HepG2 (cell line): ENCODE data around the gene ARHGEF38. TPM values are rescaled to one million over a fixed set of nuclear protein-coding genes. Genes with fewer than 3 reads are reported as not detected.

ENCODE experiments used
- ATAC-seq: fragments of 200-7000 bp; cut with Tn5 transposase; 3 replicates; pipeline ENCODE4 v1.9.1; 2020; ENCODE audit warnings: mild to moderate bottlenecking, moderate library complexity
- BruUV-seq: library from RNA; stranded (reverse); fragments of 400-500 nt; replicated peaks from 2 replicates; lab custom pipeline; 2021; lab: Mats Ljungman, UMichigan
- CTCF ChIA-PET: fragments of 300-600 bp; formaldehyde crosslinking; extraction: SDS; loops from one replicate; lab custom pipeline; 2021; ENCODE audit warnings: low total read pairs, inconsistent platforms, low intra/inter-chr PET ratio; lab: Yijun Ruan, JAX
- POLR2A ChIA-PET: fragments of 350-600 bp; sonication (Branson Sonifier 250); formaldehyde crosslinking; loops from one replicate; lab custom pipeline; 2020; ENCODE audit warnings: antibody characterized with exemption, inconsistent platforms; lab: Yijun Ruan, JAX
- DNase-seq: peaks from one replicate; pipeline ENCODE4 v3.0.0-alpha.2; 2015; ENCODE audit warnings: low spot score
- FAIRE-seq: peaks from 3 replicates; lab custom pipeline; 2011; peaks lifted over from hg19 to GRCh38; lab: Jason Lieb, UNC
- H2AFZ ChIP-seq: one replicate; pipeline ENCODE4 v1.6.1; 2011; ENCODE audit warnings: low read length, inconsistent platforms
- H3K27ac ChIP-seq: fragments of 300-600 bp; 3 replicates; pipeline ENCODE4 v1.8.0; 2011; ENCODE audit warnings: mixed run types, mild to moderate bottlenecking, mixed read lengths, low read length, inconsistent platforms; ENCODE audit not compliant: insufficient read depth; ENCODE audit errors: extremely low read length
- H3K27me3 ChIP-seq, 2 experiments: fragments of 200-600 bp in 1 of 2; 2 replicates in 1 of 2; 3 replicates in 1 of 2; pipeline versions ENCODE4 v1.6.0 to v1.8.0; 2011; ENCODE audit warnings: low read length in 2 of 2, mild to moderate bottlenecking in 2 of 2, moderate library complexity in 2 of 2, inconsistent platforms in 1 of 2; ENCODE audit not compliant: insufficient read depth in 2 of 2, control insufficient read depth in 1 of 2
- H3K36me3 ChIP-seq, 2 experiments: fragments of 200-600 bp in 1 of 2; replicated peaks in 1 of 2; 2 replicates in 1 of 2; 3 replicates in 1 of 2; pipeline versions ENCODE4 v1.5.1 to v1.8.0; 2011; ENCODE audit warnings: low read length in 2 of 2, inconsistent platforms in 1 of 2; ENCODE audit not compliant: insufficient read depth in 2 of 2, control insufficient read depth in 1 of 2
- H3K4me1 ChIP-seq: 2 replicates; pipeline ENCODE4 v1.5.1; 2012; ENCODE audit warnings: low read length, inconsistent platforms; ENCODE audit not compliant: insufficient read depth
- H3K4me2 ChIP-seq: 2 replicates; pipeline ENCODE4 v1.6.0; 2011; ENCODE audit warnings: low read depth, low read length, inconsistent platforms
- H3K4me3 ChIP-seq, 3 experiments: fragments of 200-600 bp in 1 of 3; sonication (generic), shearing (Covaris generic) in 1 of 3; replicated peaks in 1 of 3; 2 replicates each; pipeline ENCODE4 v1.5.1; 2011 to 2016; ENCODE audit warnings: low read length in 3 of 3, inconsistent platforms in 2 of 3, low read depth in 2 of 3, mild to moderate bottlenecking in 2 of 3, control low read depth in 1 of 3, mixed read lengths in 1 of 3; ENCODE audit not compliant: insufficient read depth in 1 of 3
- H3K79me2 ChIP-seq: one replicate; pipeline ENCODE4 v1.6.1; 2011; ENCODE audit warnings: low read length, inconsistent platforms; ENCODE audit not compliant: insufficient read depth
- H3K9ac ChIP-seq: 2 replicates; pipeline ENCODE4 v1.6.0; 2011; ENCODE audit warnings: mild to moderate bottlenecking, low read depth, low read length, inconsistent platforms; ENCODE audit not compliant: insufficient read depth
- H3K9me3 ChIP-seq: 2 replicates; pipeline ENCODE4 v1.5.1; 2012; ENCODE audit warnings: mild to moderate bottlenecking, low read length
- H4K20me1 ChIP-seq: 2 replicates; pipeline ENCODE4 v1.6.0; 2011; ENCODE audit warnings: inconsistent platforms, mild to moderate bottlenecking, low read length, moderate library complexity; ENCODE audit not compliant: insufficient read depth
- CC2D1A ChIP-seq: sonication (generic); formaldehyde crosslinking; IDR thresholded peaks from 2 replicates; pipeline ENCODE4 v1.8.1; 2023; ENCODE audit warnings: mild to moderate bottlenecking, missing genetic modification reagents
- GATAD2A ChIP-seq: IDR thresholded peaks from 2 replicates; pipeline ENCODE4 v1.6.1; 2016
- KDM5B ChIP-seq: sonication (generic); formaldehyde crosslinking; IDR thresholded peaks from 2 replicates; pipeline ENCODE4 v1.4.0; 2020; ENCODE audit warnings: missing genetic modification reagents, mild to moderate bottlenecking, borderline replicate concordance
- LCORL ChIP-seq, 2 experiments: fragments of 450-650 bp in 1 of 2; sonication (generic) in 1 of 2; formaldehyde crosslinking in 1 of 2; IDR thresholded peaks; 2 replicates each; pipeline versions ENCODE4 v1.5.0 to v1.6.1; 2017 to 2020; ENCODE audit warnings: antibody characterized with exemption in 1 of 2, missing genetic modification reagents in 1 of 2
- MED1 ChIP-seq: sonication (generic); formaldehyde crosslinking; IDR thresholded peaks from 2 replicates; pipeline ENCODE4 v1.4.0; 2020; ENCODE audit warnings: missing genetic modification reagents
- NFE2 ChIP-seq: sonication (generic); formaldehyde crosslinking; IDR thresholded peaks from 2 replicates; pipeline ENCODE4 v1.4.0; 2020; ENCODE audit warnings: missing genetic modification reagents
- NR2F6 ChIP-seq, 2 experiments: IDR thresholded peaks; 2 replicates each; pipeline ENCODE4 v1.6.1; 2016; ENCODE audit warnings: antibody characterized with exemption in 1 of 2, mild to moderate bottlenecking in 1 of 2
- SNAPC4 ChIP-seq: sonication (generic); formaldehyde crosslinking; IDR thresholded peaks from 2 replicates; pipeline ENCODE4 v1.4.0; 2020; ENCODE audit warnings: mild to moderate bottlenecking, missing genetic modification reagents
- UBTF ChIP-seq: sonication (generic); formaldehyde crosslinking; IDR thresholded peaks from 2 replicates; pipeline ENCODE4 v1.4.0; 2020; ENCODE audit warnings: mild to moderate bottlenecking, missing genetic modification reagents
- ZBTB3 ChIP-seq: sonication (generic); formaldehyde crosslinking; IDR thresholded peaks from 2 replicates; pipeline ENCODE4 v1.4.0; 2020; ENCODE audit warnings: low read depth, mild to moderate bottlenecking, moderate library complexity, missing genetic modification reagents, borderline replicate concordance
- ZMYM4 ChIP-seq: sonication (generic); formaldehyde crosslinking; IDR thresholded peaks from 2 replicates; pipeline ENCODE4 v1.8.1; 2023; ENCODE audit warnings: mild to moderate bottlenecking, missing genetic modification reagents
- ZNF205 ChIP-seq: IDR thresholded peaks from 2 replicates; pipeline ENCODE4 v1.6.1; 2018; ENCODE audit warnings: missing biosample characterization, missing genetic modification reagents
- ZNF740 ChIP-seq: sonication (generic); formaldehyde crosslinking; IDR thresholded peaks from 2 replicates; pipeline ENCODE4 v1.4.0; 2020; ENCODE audit warnings: missing genetic modification reagents
- WGBS: methylation state at CpG from one replicate; pipeline ENCODE4 v1.1.6; 2017; ENCODE audit warnings: low lambda C conversion rate; 5-methylcytosine and 5-hydroxymethylcytosine counted together
- in situ Hi-C: cut with HindIII; loops from 2 replicates; pipeline ENCODE4 v1.10.0; 2017; ENCODE audit warnings: low pct_unique_long_range_greater_than_20kb; ENCODE audit not compliant: extremely low pct_ligation_motif_present
- intact Hi-C: fragments of 100-400 bp; cut with micrococcal nuclease; formaldehyde crosslinking; loops from one replicate; pipeline ENCODE4 v1.10.0; 2022; ENCODE audit not compliant: unreplicated experiment
- polyA plus RNA-seq, 8 experiments: library from polyadenylated mRNA; depleted of rRNA in 3 of 8; stranded (reverse) in 7 of 8; unstranded in 1 of 8; fragments of >200 nt; fragmentation: Illumina TruSeq in 4 of 8; extraction: Trizol in 4 of 8; gene quantifications; 2 replicates each; pipeline versions ENCODE4 v1.2.1 to v1.2.3, GENCODE V29; 2011 to 2016; ENCODE audit warnings: low read depth in 4 of 8, missing spikeins in 1 of 8, mixed read lengths in 1 of 8; ENCODE audit not compliant: insufficient read depth in 1 of 8
- total RNA-seq, 5 experiments: library from RNA; depleted of rRNA; stranded (reverse); fragments of >200 nt; fragmentation: Illumina TruSeq; extraction: Trizol; gene quantifications; 2 replicates each; pipeline ENCODE4 v1.2.3, GENCODE V29; 2016; ENCODE audit warnings: low read depth in 1 of 5

The ARHGEF38 gene
- total and polyA plus RNA-seq, 2 of the 13 experiments (the other 11 are each of a cell fraction or from before 2014, with no cell fraction given): not detected

GRCh38 chr4:105719204-105719603 lies 166.8 kb downstream of the ARHGEF38 start:
- in situ Hi-C loops (no loop called here), intact Hi-C loops (loop anchor here (2.0 kb wide), 1 partner anchor 482 kb away; no protein-coding TSS in a partner anchor)
- no peaks in the 10 kb centered on the region for H3K27me3 ChIP-seq
- H3K36me3 ChIP-seq: no peaks in the 10 kb centered on the region; a peak in 2 of 5 replicates
- ATAC-seq: peak; percentile 98
- peak overlapping the region; percentile 63 for H2AFZ ChIP-seq
- 0 out of 2 replicates have a peak overlapping the region, but pooled peaks have one; percentile 29 for H3K9ac ChIP-seq
- POLR2A ChIA-PET: no interaction called here
- H3K4me1 ChIP-seq: peaks cover 8% of the 10 kb centered on the region; the same call in 1 of the 2 replicates
- H3K4me3 ChIP-seq: no peak overlapping the region
- peak overlapping the region; percentile 30 for H3K27ac ChIP-seq
- CTCF ChIA-PET: no interaction called here
- 69% methylated on average over 2 of the region's 2 CpGs for WGBS
- peak; percentile 63 for FAIRE-seq
- no TSS peak for BruUV-seq
- peaks cover 3% of the 10 kb centered on the region for H3K79me2 ChIP-seq
- H3K4me2 ChIP-seq: peak overlapping the region; percentile 27; the same call in 1 of the 2 replicates
- no peaks in the 10 kb centered on the region for H4K20me1 ChIP-seq
- DNase-seq: peak; percentile 44
- no peaks in the 10 kb centered on the region for H3K9me3 ChIP-seq
- TF ChIP-seq ZBTB3 (CRISPR knock-in tag) (no peak), KDM5B (CRISPR knock-in tag) (no peak), CC2D1A (no peak), ZMYM4 (CRISPR knock-in tag) (0 out of 2 replicates have a peak, but pooled peaks have one; percentile 40), ZNF205 (CRISPR knock-in tag) (no peak), LCORL (IDR thresholded peaks at IDR 0.05) (no peak), LCORL (CRISPR knock-in tag; IDR thresholded peaks at IDR 0.05) (no peak), NFE2 (CRISPR knock-in tag) (no peak), ZNF740 (CRISPR knock-in tag) (no peak), SNAPC4 (CRISPR knock-in tag) (no peak), GATAD2A (CRISPR knock-in tag) (no peak), NR2F6 (IDR thresholded peaks at IDR 0.05) (peak; percentile 66), NR2F6 (CRISPR knock-in tag; IDR thresholded peaks at IDR 0.05) (peak; percentile 47), MED1 (CRISPR knock-in tag) (no peak), UBTF (CRISPR knock-in tag) (no peak)
